ENCODE results near the gene SDF4.

Gene SDF4

DNA sequence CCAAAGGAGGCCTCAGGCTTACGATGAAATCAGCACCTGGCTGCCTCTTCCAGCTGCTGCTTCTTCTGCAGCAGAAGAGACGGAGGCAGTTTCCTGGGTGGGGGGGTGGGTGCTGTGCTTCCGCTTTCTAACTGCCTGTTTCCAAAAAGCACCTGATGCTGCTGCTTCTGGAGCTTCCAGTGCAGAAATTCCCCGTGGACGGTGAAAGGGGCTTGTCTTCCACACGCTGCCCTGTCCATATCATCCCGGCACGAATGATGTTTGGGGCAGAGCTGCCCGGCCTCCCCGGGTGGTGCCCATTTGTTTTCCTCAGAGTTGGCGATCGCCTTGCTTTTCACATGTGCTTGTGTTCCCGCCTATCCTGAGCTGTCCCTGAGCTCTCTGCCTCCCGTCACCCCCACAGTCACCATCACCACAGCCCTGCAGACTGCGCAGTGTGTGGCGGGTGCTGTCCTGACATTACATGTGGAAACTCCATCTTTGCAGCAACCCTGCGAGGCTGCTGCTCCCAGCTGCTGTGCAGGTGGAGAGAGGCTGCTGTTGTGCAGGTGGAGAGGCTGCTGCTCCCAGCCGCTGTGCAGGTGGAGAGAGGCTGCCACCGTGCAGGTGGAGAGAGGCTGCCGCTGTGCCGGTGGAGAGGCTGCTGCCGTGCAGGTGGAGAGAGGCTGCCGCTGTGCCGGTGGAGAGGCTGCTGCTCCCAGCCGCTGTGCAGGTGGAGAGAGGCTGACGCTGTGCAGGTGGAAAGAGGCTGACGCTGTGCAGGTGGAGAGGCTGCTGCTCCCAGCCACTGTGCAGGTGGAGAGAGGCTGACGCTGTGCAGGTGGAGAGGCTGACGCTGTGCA lies 56.4 kb downstream of the SDF4 start:
- no peak for FAIRE-seq

GRCh38 chr1:1173793-1174415 lies 57.9 kb downstream of the SDF4 start, which contains the start of gene TTLL10:
Gene TTLL10 (plus strand): TSS chr1:1173880. CDS start chr1:1179216, 5,336 bp downstream.
- no peak for FAIRE-seq

DNA sequence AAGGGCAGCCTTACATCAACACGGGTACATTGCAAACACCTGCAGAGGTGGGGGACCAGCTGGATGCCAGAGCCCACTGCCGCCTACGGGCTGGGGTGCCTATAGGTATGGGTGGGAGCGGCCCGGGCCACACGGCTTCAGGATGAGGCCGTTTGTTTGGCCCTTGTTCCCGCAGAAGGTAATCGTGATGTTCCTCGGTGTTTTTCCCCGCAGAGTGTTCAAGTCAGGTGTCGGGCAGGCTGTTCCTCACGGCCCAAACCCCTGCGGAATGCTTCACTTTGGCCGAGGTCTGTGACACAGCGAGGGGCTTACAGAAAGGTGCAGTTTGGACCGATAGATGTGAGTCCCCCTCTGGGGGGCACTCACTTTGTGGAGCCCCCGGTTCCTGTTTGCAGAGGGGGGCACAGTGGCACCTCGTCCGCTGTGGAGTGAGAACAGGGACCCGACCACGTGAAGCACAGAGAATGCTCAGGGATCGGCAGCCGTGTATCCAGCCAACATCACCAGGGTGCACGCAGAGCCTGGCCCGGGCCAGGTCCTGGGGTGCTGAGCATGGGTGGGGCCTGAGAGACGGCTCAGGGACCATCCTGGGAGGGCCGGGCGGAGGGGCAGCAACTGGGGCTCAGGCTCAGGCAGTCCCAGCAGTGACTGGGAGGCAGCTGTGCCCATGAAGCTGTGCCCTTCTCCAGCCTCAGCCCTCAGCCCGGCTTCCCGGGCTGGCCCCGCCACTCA lies 58.6 kb downstream of the SDF4 start:
- no peak for FAIRE-seq

DNA sequence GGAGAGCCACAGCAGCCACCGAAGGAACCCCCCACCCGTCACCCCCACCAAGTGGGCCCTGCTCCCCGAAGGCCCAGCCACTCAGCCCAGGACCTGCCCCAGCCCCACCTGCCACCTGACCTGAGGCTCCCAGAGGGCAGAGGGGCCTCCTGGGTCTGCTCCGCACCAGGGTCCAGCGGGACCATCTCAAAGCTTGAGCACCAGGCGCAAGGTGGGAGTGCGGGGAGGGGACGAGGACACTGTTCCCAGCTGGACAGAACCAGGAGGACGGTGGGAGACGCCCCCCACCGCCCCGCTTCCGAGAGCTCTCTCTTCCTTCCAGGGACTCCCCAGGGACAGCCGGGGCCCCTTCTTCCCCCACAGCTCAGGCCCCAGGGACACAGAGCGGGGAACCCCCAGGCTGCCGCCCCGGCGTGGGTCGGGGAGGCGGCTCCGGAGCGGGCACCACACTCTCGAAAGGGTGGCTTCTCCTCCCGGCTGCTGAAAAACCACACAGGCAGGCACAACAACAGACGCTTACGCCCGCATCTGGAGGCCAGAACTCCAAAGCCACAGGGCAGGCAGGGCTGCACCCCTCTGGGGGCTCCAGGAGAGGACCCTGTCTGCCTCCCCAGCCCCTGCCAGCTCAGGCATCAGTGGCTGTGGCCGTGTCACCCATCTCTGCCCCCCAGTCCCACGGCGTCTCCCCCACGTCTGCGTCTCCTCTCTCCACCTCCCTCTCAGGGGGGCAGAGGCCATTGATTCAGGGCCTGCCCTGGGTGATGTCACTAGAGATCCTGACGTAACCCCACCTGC lies 60.1 kb downstream of the SDF4 start:
- no peak for FAIRE-seq

- FAIRE-seq = no peak
These were observed 60.6 kb downstream of the SDF4 start for GRCh38 chr1:1171161-1171545.

DNA sequence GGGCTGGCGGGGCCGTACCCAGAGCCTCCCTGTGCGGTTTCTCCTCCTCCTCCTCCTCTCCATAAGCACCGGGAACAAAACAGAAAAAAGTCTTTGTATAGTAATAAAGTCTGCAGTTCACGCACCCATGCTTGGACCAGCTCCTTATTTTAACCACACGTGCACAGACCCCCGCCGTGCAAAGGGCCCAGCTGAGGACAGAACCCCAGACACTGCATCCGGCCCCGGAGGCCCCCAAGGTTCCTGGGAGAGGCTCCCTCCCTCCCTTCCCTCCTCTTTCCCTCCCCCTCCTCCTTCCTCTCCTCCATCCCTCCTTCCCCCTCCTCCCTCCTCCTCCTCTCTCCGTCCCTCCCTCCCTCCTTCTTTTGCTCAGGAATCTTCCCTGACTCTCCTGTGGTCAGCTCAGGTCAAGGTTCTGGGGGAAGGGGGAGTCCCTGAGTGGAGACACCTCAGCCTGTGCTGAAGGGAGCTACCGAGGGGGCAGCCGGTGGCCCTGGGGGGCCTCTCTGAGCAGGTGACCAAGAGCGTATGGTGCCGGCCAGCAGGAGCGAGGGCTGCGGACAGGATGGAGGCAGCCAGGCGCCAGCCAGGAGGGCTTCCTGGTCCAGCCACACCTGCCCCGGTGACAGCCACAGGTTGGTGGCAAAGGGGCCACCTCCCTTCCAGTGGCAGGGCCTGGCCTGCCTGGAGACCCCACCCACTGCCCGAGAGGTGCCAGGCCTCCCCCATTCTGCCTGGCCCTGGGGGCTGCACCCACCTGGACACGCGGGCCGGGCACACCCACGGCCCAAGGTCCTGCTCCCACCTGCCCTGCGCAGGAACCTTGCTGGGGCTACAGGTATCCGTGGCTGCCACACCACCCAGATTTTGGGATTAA lies 61.3 kb downstream of the SDF4 start:
- FAIRE-seq = no peak

- no peak for FAIRE-seq
These were observed 62.2 kb downstream of the SDF4 start for GRCh38 chr1:1169429-1170214.

- no peak for FAIRE-seq
These were observed 63.1 kb downstream of the SDF4 start for GRCh38 chr1:1168451-1169411.

- FAIRE-seq = no peak
These were observed 63.9 kb downstream of the SDF4 start for GRCh38 chr1:1167841-1168450.

DNA sequence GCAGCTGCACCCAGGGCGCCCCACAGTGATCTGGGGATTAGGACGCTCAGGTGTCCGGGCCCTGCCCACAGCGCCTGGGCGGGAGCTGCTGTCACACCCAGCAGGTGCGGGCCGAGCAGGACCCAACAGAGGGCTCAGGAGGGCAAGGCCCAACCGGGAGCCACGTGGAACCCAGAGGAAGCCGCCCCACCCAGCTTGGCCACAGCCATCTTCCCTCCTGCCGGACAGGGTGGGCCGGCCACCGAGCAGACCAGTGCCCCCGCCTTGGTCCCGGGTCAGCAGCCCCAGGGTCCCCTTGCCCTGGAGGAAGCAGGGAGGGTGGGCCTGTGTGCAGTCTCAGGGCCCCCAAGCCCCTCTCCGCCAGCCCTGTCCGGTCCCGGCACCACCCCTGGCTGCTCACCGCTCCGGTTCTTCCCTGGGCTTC lies 64.4 kb downstream of the SDF4 start:
- FAIRE-seq = no peak

Measured in G401.6 (cell line).